ENCODE results near the gene CALD1.

CALD1 gene

DNA sequence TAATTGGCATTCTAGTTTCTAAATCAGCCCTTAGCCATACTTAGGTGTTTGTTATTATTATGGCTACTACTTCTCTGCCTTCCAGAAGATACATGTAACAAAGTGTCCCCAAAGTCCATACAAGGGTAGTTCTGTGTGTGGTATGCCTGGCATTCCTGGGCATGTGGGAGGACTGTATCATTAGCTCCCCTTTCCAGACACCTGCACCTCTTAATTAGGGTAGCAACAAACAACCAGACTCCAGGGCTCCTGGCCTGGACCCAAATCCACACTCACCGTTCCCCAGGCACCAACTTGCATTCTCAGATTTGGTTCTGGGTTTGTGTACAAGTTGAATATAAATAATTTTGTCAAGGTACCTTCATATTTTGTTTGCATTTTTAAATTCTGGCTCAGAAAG lies 15.5 kb upstream of the CALD1 start:
- DNase-seq: no peak

DNA sequence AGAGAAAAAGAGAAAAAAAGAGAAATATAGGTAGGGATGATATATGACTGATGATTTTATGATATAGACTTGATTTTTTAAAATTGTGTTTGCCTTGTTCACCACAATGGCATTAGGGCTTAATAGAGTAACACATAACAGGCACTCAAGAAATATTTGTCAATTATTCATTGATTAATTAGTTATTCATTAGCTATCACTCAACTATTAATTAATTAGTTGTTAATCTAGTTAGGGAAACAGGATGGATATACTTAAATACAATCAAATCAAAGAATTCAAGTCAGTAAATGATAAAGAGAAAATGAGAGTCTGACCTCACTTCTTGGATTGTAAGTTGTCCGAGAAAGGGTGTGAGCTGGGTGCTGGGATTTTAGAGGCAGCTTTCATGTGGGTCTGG lies 15.1 kb upstream of the CALD1 start:
- DNase-seq: no peak

DNA sequence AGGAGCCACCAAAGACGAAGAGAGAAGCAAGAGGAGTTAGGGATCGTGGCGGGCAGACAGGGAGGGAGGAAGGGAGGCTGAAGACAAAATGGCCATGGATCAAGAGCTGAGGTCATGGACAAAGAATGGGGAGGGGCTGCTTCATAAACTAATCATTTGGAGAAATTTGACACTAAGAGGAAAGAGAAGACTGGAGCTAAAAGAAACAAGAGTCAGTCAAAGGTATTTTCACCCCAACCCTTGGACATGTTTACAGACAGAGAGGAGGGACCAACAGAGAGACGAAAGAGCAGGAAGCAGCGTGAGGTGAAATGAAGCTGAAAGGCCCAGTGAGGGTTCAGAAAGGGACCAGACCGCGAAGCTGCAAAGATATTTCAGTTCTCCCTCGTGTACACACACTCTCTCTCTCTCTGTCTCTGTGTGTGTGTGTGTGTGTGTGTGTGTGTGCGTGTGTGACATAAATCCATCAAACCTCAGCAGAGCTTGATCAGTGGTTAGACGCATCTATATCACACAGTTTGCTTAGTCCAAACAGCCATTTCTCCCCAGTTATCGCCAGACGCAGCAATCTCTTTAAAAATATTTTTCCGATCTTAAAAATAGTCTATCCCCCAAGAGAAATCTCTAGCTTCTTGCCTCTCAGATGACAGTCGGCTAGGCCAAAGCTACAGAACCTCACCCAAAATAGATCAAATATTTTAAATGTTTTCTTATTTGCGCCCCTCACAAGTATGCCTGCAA lies 12.5 kb upstream of the CALD1 start:
- no peak for DNase-seq

DNA sequence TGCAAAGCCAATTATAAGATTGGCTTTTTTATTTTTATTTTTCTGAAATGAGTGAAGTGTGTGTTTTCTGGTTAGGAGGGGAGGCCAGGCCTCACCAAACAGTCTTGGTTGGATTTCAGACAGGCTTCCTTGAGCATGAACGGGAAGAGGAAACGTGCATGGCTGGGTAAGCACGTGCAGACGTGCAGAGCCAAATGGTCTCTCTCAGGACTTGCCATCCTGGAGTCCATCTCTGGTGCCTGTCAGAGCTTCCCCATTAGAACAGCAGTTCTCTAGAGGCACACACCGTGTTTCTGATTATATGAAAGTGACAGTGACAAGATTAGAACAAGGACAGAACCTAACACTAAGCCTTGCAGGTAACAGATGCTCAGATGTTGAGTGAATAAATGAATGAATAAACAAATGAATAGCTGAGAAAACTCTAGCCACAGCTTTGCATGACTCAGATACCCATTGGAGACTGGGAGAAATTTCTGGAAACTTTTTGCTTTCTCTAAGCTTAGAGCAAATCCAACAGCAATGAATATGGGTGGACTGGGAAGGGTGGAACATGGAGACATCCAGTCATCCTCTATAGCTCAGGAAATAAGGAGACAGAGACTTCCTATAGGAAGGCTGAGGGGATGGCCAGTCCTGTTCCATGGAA lies 11.8 kb upstream of the CALD1 start:
- DNase-seq: no peak

DNA sequence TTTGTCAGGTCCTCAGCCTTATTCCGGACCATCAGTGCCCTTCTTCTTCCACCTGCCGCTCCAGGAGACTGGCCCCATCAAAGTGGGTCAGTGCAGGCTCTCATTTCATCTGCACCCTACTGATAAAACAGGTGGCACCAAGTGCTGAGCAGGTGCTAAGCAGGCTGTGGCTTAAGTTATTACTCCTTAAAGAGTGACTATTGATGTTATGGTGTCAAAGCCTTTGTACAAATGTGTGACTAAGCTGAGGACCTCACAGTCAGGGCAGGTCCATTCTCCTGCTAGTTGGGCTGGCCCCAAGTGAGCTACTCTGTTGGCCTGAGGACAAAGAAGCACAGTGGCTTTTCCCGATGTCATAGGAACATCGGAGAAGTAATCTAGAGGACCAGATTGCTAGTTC lies 11.2 kb upstream of the CALD1 start:
- no peak for DNase-seq

DNA sequence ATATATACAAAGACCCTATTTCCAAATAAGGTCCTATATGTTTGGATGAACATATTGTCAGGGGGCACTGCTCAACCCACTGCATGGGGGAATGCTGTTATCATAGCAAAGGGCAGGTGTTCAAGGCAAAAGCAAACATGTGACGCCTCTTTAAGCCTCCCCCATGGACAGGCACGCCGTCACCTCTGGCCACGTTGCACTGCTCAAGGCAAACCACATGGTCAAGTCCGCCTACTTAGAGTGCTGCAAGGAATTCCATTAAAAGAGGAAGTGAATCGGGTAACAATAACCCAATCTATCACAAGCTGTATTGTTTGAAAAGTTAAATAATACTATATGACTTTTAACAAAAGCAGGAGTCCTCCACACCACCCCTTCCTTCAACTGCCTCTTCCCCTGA lies 8.8 kb upstream of the CALD1 start:
- DNase-seq: no peak

DNA sequence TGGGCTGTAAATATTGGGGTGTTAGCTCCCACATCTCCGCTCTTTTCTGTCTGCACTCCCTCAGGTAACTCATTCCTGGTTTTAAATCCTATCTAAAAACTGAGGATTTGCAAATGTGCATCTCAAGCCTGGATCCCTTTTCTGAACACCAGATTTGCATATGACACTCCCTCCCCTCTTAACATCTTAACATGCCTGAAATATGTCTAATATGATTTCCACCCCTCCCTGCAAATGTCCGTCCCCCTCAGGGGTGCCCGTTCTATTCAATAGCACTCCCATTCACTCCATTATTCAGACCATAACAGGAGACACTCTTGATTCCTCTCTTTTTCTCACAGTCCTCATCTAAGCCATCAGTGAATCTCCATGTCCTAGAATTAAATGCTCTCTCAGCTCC lies 8.3 kb upstream of the CALD1 start:
- no peak for DNase-seq

DNA sequence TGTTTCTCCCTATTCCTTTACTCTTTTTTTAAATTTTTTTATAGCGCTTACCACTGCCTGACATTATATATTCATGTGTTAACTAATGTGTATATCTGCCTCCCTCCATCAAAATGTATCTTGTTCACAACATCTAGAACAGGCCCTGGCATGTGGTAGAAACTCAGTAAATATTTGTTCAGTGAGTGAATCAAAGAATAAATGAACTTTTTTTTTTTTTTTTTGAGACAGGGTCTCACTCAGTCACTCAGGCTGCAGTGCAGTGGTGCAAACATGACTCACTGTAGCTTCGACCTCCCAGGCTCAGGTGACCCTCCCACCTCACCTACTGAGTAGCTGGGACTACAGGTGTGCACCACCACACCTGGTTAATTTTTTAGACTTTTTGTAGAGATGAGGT lies 7.5 kb upstream of the CALD1 start:
- no peak for DNase-seq

DNA sequence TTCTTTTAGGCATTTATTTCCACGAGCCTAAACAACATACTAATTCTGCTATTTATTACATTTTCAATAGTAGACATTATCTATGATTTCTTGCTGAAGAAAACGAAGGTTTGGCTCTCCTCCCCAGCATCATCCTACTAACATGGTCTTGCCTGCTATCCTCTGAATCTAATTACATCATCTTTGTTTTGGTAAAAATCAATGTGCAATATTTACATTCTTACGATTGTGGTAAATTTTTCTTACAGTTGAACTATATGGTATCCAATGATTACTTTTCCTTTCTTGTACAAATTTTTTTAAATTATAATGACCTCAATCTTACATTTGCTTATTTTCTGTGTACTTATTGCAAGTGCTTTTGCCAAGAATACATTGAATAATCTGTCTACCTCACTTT lies 7.0 kb upstream of the CALD1 start:
- no peak for DNase-seq

DNA sequence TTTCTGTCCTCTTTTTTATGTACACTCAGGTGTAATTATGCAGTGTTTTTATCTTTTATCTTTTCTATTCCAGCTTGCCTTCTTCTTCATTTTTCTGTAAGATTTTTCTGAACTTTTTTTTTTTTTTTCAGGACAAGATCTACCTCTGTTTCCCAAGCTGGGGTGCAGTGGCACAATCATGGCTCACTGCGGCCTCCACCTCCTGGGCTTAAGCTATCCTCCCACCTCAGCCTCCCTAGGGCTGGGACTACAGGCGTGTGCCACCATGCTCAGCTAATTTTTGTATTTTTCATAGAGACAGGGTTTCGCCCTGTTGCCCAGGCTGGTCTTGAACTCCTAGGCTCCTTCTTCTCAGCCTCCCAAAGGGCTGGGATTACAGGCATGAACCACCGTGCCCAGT lies 6.3 kb upstream of the CALD1 start:
- DNase-seq: no peak

DNA sequence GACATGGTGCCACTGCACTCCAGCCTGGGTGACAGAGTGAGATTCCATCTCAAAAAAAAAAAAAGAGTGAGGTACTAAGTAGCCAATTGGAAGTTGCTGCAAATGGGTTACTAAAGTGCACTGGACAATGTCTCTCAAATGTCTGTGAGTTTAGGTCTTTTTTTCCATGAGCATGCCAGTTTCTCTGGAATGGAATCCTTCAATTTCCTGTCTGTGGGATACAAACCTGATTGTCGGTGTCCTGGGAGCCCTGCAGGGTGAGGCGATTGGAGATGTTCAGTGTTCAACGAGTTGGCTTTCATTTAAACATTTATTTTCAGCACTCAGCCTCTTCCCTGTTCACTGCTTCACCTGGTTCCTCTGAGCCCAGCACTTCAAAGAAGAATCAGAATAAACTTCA lies 5.3 kb upstream of the CALD1 start:
- DNase-seq: no peak

DNA sequence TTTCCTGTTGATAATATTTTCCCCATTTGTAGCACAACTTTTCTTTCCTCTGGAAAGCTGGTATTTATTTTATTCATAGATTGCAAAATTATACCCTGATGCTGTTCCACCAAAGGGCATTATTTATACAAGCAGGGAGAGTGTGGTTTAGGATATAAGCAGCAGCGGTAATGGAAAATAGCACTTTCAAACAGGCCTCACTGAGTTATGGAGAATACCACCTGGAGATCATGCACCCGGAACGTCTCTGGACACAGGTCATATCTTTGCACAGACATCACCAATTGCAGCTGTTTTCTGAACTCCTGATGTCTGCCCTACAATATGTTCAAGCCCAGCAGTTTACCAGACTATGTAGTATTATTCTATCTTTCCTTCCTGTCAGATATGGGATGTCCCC lies 2.0 kb upstream of the CALD1 start:
- no peak for DNase-seq

DNA sequence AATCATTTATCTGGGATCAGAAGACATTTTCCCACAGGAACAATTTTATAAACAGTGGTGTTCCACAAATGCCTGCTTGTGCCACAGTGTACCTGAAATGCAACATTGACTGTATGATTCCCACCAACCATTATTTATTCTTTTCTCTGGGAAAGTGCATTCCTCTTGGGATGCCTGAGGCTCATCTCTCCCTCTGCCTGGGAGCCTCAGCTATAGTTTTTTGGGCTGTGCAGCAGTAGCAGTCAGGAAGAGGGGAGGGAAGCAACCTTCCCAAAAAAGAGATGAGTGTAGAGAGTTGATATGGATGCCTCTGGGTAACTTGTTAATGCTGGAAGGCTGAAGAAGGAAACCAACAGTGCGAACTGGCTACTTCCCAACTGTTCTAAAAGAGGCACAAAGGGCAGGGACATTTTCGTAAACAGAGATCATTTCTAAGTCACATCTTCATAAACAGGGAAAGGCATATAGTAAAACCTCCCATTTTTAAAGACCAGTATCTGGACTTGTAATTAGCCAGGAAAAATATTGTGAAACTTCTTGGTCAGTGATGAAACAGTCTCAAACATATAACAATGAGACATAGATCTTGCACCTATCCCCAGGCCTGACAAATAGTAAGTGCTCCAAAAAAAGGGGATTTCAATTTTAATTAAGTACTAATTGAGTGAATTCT lies 1.4 kb upstream of the CALD1 start:
- no peak for DNase-seq

DNA sequence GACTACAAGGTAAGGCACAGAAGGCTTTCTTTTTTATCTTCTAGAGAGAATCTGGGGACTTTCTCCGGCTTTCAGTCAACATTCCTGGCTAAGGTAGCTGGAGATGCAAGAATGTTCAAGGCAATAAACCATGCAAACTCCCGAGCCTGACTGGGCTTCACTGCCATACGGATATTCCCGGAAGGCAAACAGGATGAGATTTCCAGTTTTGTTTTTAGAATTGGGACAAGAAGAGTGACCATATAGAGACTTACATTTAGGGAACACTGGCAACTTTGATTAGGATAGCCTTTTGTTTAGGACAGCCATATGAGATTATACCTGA lies 269 bp downstream of the CALD1 start:
- DNase-seq: no peak

DNA sequence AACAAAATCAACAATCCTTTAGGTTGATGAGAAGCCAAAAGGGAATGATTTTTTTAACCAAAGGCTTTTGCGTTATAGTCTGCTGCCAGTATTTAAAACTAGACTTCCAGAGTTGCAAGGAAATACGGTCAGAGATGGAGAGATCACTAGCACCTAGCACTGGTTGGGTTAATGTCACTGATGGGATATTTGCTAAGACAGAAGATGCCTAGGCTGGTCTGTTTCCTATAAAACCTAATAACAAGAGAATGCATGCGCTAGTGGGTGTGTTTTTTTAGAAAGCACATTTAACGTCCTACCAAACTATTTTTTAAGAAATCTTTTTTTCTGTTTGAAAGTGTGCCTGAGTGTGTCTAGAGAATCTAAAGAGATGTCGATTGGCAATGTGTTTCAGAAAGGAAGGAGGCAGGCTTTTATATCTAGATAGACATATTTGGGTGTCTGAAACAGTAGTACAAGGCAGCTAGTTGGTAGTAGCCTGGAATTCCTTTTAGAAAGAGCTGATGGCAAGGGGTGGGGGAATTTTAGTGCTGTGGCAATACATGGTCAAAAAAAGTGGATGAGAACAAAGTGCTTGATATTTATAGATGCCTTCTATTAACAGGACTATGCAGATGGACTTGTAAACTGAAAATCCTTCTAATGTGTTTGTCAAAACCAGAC lies 863 bp downstream of the CALD1 start:
- no peak for DNase-seq

DNA sequence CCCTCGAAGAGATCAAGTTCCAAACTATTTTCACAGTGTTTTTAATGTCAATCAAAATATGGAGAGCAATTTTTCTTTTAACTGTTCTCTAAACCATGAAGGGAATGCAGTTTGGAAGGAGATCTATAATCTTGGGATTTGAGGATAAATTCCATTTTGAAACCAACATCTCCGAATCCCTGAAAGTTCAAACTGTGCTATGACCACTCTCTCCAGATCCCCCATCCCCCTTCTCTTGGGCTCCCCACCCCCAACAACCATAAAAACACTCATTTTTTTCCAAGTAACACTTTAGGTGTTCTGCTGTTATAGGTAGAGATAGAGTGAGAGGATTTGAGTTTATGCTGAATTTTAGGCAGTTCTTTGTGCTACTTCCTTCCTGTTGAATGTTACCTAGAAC lies 1.7 kb downstream of the CALD1 start:
- DNase-seq: no peak

DNA sequence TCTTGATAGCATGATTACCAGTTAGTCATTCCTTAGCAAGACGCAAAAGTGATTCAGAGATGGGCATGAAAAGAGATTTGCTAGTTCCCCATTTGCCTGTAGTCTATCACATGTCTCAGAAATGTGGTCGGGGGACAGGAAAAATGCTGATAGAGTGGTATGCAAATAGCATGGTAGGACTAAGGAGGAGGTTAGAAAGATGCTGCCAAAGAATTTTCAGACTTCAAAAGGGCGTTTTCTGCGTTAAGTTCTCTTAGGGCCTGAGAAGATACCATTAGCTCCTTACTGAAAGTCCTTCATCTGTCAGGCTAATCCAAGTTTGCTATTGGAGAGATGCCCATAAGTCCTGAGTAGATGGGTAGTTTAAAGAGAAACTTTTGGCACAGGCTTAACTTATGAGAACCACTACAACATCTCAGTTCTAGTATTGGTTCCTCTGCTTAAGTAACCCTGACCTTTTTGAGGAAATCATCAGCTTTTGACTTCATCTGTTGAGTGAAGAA lies 2.7 kb downstream of the CALD1 start:
- DNase-seq: no peak

DNA sequence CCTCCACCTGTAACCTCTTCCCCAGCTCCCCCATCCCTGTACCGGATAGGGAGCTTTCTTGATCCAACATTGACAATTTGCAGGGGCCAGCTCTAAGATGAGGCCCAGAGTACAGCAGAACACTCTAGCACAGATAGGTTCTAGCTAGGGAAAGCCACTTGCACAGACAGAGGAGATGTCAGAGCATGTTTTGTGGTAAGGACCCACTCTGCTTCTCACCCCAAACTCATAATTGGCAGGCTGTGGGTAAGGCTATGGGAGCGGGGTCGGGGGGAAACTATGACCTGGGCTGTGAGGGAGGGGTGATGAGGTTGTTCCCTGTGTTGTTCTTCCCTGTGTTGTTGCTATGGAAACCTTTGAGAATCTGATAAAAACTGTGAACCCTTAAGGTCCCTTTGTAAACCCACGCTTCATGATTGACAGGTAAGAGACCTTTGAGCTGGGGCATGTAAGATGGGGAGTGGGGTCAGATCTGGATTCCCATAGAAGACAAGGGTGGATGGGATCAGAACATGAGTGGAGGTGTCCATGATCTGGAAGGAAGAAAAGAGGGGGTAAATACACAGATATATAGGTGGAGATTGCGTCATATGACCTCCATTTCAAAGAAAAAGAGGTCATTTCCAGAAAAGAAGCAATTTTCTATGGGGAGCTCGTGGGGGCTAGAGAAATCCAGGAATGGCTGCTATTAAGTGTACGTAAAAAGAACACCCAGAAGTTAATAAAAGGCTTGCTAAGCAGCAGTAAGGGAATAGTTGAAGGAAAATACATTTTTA lies 4.0 kb downstream of the CALD1 start:
- DNase-seq: no peak

DNA sequence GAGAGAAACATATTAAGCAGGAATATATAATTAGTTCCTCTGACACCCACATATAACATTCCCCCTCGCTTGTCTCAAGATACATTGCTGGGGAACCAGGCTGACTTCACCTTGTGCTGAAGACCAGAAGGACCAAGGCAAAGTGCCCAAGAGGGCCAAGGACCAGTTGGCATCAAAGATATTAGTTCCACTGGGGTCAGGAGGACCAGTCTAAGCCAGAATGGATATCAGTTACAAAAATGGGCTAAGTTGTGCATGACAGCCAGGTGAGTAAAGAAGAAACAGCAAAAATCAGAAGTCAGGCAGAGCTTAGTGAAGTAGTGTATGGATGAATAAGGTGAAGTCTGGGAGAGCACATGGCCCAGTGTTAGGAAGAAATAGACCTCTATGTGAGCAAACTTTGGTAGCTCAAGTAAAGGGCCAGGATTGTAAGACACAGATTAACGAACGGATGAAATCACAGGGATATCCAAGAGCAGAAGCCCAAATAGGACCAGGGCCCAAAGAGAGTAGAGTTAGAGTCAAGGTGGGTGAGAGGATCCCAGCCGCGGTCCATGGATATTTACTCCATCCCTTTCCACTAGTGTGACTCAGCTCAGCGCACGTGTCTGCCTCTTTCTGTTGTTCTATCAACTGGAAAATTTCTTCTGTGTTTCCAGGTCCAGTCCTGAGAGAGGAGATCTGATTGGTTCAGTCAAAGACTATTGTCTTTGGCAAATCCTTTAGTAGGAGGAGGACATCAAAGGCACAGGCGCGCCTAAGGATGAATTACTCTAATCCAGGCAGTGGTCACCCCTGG lies 5.0 kb downstream of the CALD1 start:
- no peak for DNase-seq

DNA sequence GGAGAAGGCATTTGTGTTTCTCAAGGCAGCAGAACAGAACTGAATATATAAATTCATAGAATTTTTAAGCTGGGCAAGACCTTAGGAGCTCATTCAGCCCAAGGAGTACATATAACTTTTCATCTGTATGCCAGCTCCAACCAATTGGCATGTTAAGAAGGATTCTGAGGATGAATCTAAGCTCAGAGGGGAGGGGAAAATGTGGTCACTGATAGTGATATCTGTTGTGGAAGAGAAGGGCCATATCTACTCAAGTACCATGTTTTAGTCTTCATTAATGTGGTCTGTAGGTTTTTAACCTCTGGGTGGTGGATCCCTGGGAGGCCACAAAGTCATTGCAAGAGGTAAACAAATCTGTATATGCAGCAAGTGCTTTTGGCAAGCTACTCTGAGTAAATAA lies 6.4 kb downstream of the CALD1 start:
- DNase-seq: no peak

DNA sequence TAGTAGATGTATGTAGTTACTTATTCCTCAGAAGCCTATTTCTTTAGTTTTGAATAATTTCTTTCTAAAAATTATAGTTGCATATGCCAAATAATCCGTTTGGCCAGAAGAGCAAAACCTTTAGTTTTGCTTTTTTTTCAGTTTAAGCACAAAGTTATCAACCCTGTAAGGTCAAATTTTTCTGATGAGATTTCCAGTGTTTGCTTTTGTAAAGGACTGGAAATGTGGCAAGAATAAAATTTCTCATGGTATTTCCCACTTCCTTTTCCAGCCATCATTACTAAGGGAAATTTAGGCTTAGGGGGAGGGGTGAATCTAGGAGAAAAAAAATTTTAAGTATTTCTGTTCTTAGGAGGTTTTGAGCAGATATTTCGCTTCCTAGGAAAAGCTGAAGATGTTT lies 7.6 kb downstream of the CALD1 start:
- DNase-seq: no peak

DNA sequence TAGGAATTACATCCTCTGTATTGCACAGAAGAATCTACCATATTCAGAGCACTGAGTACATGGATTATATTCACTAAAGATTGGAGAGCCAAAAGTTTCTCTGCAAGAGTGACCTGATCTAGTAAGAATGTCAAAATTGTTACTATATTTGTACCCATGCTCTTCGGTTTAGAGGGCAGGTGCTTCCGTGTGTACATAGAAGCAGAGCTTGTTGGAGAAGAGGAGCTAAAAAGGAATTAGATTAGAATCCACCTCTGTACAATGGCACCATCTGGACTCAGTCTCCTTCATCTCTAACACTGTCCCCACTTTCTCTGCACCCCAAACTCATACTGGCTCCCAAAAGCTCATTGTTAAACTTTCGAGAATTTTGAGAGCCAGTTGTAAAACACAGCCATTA lies 8.3 kb downstream of the CALD1 start:
- no peak for DNase-seq

Data from COR-L47 (cell line).